Stimulated activated CD8-positive, alpha-beta memory T cell treated with anti-CD3 and anti-CD28 coated beads, Interleukin-12 subunit alpha, Interleukin-12 subunit beta, amount 100 ng/mL, for 24 hours (primary cell): ENCODE data around the gene CUEDC1.

Experiments
- DNase-seq: peaks from one replicate; pipeline ENCODE4 v3.0.0-alpha.2; 2020; ENCODE audit errors: extremely low read depth

CUEDC1 gene

GRCh38 chr17:57833179-57833939, 121.9 kb downstream of the CUEDC1 start:
- peak; percentile 31 for DNase-seq

GRCh38 chr17:57832314-57833178, 122.7 kb downstream of the CUEDC1 start:
- DNase-seq = no peak

GRCh38 chr17:57830880-57831279, 124.3 kb downstream of the CUEDC1 start:
- DNase-seq = no peak

GRCh38 chr17:57823469-57824401, 131.5 kb downstream of the CUEDC1 start:
- DNase-seq = no peak

GRCh38 chr17:57819867-57820266, 135.3 kb downstream of the CUEDC1 start:
- DNase-seq = no peak

- no peak for DNase-seq
These were observed 135.9 kb downstream of the CUEDC1 start for GRCh38 chr17:57819285-57819684.

GRCh38 chr17:57818066-57818465, 137.1 kb downstream of the CUEDC1 start:
- DNase-seq = no peak

GRCh38 chr17:57817299-57817698, 137.9 kb downstream of the CUEDC1 start:
- no peak for DNase-seq

GRCh38 chr17:57814421-57814820, 140.8 kb downstream of the CUEDC1 start:
- no peak for DNase-seq

- DNase-seq = no peak
These were observed 143.5 kb downstream of the CUEDC1 start for GRCh38 chr17:57811638-57812280.
